Neural crest cell (in vitro differentiated cells): ENCODE measurements around the gene KRTAP19-3. TPM values are rescaled to one million over a fixed set of nuclear protein-coding genes. Genes with fewer than 3 reads are reported as not detected.

Experiments used
- DNase-seq: peaks from one replicate; pipeline ENCODE4 v3.0.0; 2021; ENCODE audit warnings: low read depth, mixed read lengths, low spot score
- H3K27ac Mint-ChIP-seq: one replicate; pipeline ENCODE4 v1.8.0; 2021; ENCODE audit warnings: mild to moderate bottlenecking, mixed read lengths; ENCODE audit not compliant: unreplicated experiment
- H3K27me3 Mint-ChIP-seq: 2 replicates; pipeline ENCODE4 v1.8.0; 2021; ENCODE audit warnings: low read depth, mild to moderate bottlenecking, mixed read lengths
- H3K36me3 Mint-ChIP-seq: 2 replicates; pipeline ENCODE4 v1.8.0; 2021; ENCODE audit warnings: low read depth, mild to moderate bottlenecking, mixed read lengths
- H3K4me1 Mint-ChIP-seq: 2 replicates; pipeline ENCODE4 v1.8.0; 2021; ENCODE audit warnings: mixed read lengths
- H3K4me3 Mint-ChIP-seq: one replicate; pipeline ENCODE4 v1.8.0; 2021; ENCODE audit warnings: mild to moderate bottlenecking, mixed read lengths
- H3K9me3 Mint-ChIP-seq: 2 replicates; pipeline ENCODE4 v1.8.0; 2021; ENCODE audit warnings: mixed read lengths
- total RNA-seq: library from RNA; stranded (reverse); gene quantifications from 2 replicates; pipeline ENCODE4 v1.2.1, GENCODE V29; 2021
- TF ChIP-seq, protein P1 (sequence below): fragments of 200-600 bp; sonication (generic); conservative IDR thresholded peaks from 2 replicates; pipeline ENCODE4 v1.5.0; 2021; ENCODE audit warnings: antibody characterized with exemption, mild to moderate bottlenecking

The KRTAP19-3 gene
- total RNA-seq, 1 donor from 2014 or later, result not detected

DNA sequence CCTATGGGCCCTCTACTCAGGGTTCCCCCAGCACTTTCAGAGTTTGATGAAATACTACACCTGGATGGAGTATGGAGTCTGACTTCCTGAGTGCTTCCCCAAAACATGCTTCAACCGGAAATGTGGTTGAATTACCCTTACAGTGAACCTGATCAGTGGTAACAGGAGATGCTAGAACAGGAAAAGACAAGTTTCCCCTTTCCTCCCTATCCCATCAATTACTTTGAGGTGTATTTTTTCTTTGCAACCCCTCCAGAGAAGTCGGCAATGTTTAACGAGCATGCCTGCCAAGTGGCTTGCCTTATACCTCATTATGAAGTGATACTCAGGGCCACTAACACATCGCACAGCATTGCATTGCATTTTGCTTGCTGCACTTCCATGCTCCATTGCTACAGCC lies 44.8 kb downstream of the KRTAP19-3 start:
- Mint-ChIP-seq H3K36me3 (no peaks in the 10 kb centered on the region), H3K9me3 (peaks cover 2% of the 10 kb centered on the region), H3K4me3 (no peak overlapping the region), H3K27ac (no peak overlapping the region), H3K4me1 (no peaks in the 10 kb centered on the region), H3K27me3 (no peaks in the 10 kb centered on the region)
- TF ChIP-seq, protein P1, sequence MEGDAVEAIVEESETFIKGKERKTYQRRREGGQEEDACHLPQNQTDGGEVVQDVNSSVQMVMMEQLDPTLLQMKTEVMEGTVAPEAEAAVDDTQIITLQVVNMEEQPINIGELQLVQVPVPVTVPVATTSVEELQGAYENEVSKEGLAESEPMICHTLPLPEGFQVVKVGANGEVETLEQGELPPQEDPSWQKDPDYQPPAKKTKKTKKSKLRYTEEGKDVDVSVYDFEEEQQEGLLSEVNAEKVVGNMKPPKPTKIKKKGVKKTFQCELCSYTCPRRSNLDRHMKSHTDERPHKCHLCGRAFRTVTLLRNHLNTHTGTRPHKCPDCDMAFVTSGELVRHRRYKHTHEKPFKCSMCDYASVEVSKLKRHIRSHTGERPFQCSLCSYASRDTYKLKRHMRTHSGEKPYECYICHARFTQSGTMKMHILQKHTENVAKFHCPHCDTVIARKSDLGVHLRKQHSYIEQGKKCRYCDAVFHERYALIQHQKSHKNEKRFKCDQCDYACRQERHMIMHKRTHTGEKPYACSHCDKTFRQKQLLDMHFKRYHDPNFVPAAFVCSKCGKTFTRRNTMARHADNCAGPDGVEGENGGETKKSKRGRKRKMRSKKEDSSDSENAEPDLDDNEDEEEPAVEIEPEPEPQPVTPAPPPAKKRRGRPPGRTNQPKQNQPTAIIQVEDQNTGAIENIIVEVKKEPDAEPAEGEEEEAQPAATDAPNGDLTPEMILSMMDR, result no peak
- DNase-seq, result no peak

- Mint-ChIP-seq H3K9me3 (peaks cover 5% of the 10 kb centered on the region), H3K27me3 (peaks cover 3% of the 10 kb centered on the region)
These were observed 47.6 kb downstream of the KRTAP19-3 start for GRCh38 chr21:30444204-30444603.

GRCh38 chr21:30443226-30443625 lies 48.6 kb downstream of the KRTAP19-3 start:
- Mint-ChIP-seq H3K4me3 (no peak overlapping the region), H3K27ac (no peak overlapping the region), H3K27me3 (peaks cover 5% of the 10 kb centered on the region), H3K9me3 (peaks cover 5% of the 10 kb centered on the region), H3K36me3 (no peaks in the 10 kb centered on the region), H3K4me1 (no peaks in the 10 kb centered on the region)
- TF ChIP-seq, protein P1, result no peak
- DNase-seq, result no peak

More at GRCh38 chr21:30444204-30444603, 47.6 kb downstream of the KRTAP19-3 start:
- DNase-seq, result no peak
- TF ChIP-seq, protein P1, result no peak
- Mint-ChIP-seq H3K27ac (no peak overlapping the region), H3K4me1 (no peaks in the 10 kb centered on the region), H3K36me3 (no peaks in the 10 kb centered on the region), H3K4me3 (no peak overlapping the region)

Other genes starting within 250 kb of the KRTAP19-3 start
- not detected in 2 replicates for gene KRTAP24-1, start 209.1 kb downstream of the KRTAP19-3 start, total RNA-seq
- not detected in 2 replicates for gene KRTAP25-1, start 202.5 kb downstream of the KRTAP19-3 start, total RNA-seq
- gene KRTAP26-1, start 171.7 kb downstream of the KRTAP19-3 start, total RNA-seq, result not detected in 2 replicates
- not detected in 2 replicates for gene KRTAP27-1, start 154.3 kb downstream of the KRTAP19-3 start, total RNA-seq
- not detected in 2 replicates for gene KRTAP23-1, start 143.4 kb downstream of the KRTAP19-3 start, total RNA-seq
- not detected in 2 replicates for gene KRTAP13-2, start 119.7 kb downstream of the KRTAP19-3 start, total RNA-seq
- gene KRTAP13-1, start 96.0 kb downstream of the KRTAP19-3 start, total RNA-seq, result not detected in 2 replicates
- gene KRTAP13-3, start 66.1 kb downstream of the KRTAP19-3 start, total RNA-seq, result not detected in 2 replicates
- gene KRTAP13-4, start 61.8 kb downstream of the KRTAP19-3 start, total RNA-seq, result not detected in 2 replicates
- not detected in 2 replicates for gene KRTAP15-1, start 51.7 kb downstream of the KRTAP19-3 start, total RNA-seq
- not detected in 2 replicates for gene KRTAP19-1, start 11.6 kb downstream of the KRTAP19-3 start, total RNA-seq
- gene KRTAP19-2, start 4.6 kb downstream of the KRTAP19-3 start, total RNA-seq, result not detected in 2 replicates
- not detected in 2 replicates for gene KRTAP19-4, start 5.2 kb upstream of the KRTAP19-3 start, total RNA-seq
- not detected in 2 replicates for gene KRTAP19-5, start 10.1 kb upstream of the KRTAP19-3 start, total RNA-seq
- not detected in 2 replicates for gene KRTAP19-6, start 49.9 kb upstream of the KRTAP19-3 start, total RNA-seq
- gene KRTAP19-7, start 69.3 kb upstream of the KRTAP19-3 start, total RNA-seq, result not detected in 2 replicates
- not detected in 2 replicates for gene KRTAP22-2, start 98.4 kb upstream of the KRTAP19-3 start, total RNA-seq
- not detected in 2 replicates for gene KRTAP6-3, start 100.4 kb upstream of the KRTAP19-3 start, total RNA-seq
- gene KRTAP6-2, start 106.9 kb upstream of the KRTAP19-3 start, total RNA-seq, result not detected in 2 replicates
- not detected in 2 replicates for gene KRTAP22-1, start 109.1 kb upstream of the KRTAP19-3 start, total RNA-seq
- gene KRTAP6-1, start 121.9 kb upstream of the KRTAP19-3 start, total RNA-seq, result not detected in 2 replicates
- gene KRTAP20-1, start 124.4 kb upstream of the KRTAP19-3 start, total RNA-seq, result not detected in 2 replicates
- gene KRTAP20-4, start 128.6 kb upstream of the KRTAP19-3 start, total RNA-seq, result not detected in 2 replicates
- not detected in 2 replicates for gene KRTAP20-2, start 143.2 kb upstream of the KRTAP19-3 start, total RNA-seq
- not detected in 2 replicates for gene KRTAP20-3, start 150.9 kb upstream of the KRTAP19-3 start, total RNA-seq
- not detected in 2 replicates for gene KRTAP21-3, start 226.8 kb upstream of the KRTAP19-3 start, total RNA-seq